Epithelial cell of proximal tubule (primary cell): ENCODE data around the gene PTPRG. TPM values are rescaled to one million over a fixed set of nuclear protein-coding genes. Genes with fewer than 3 reads are reported as not detected.

Experiments
- DNase-seq: peaks from one replicate; pipeline ENCODE4 v3.0.0-alpha.2; 2011; ENCODE audit warnings: low read depth
- H3K4me3 ChIP-seq: 2 replicates; pipeline ENCODE4 v1.5.1; 2011; ENCODE audit warnings: low read depth, mild to moderate bottlenecking, low read length
- CTCF ChIP-seq: conservative IDR thresholded peaks from 2 replicates; pipeline ENCODE4 v1.5.1; 2012; ENCODE audit warnings: low read depth, mild to moderate bottlenecking, low read length
- total RNA-seq: library from RNA; depleted of rRNA; stranded (reverse); fragments of >200 nt; gene quantifications from 2 replicates; pipeline ENCODE4 v1.2.3, GENCODE V29; 2015

The PTPRG gene
- total RNA-seq, 1 donor from 2014 or later, result 13.5 TPM

GRCh38 chr3:62128051-62128450, 566.7 kb downstream of the PTPRG start:
- no peak overlapping the region for H3K4me3 ChIP-seq
- DNase-seq, result no peak
- TF ChIP-seq CTCF, result no peak

- no peak for TF ChIP-seq CTCF
- DNase-seq, result no peak
- H3K4me3 ChIP-seq, result no peak overlapping the region
These were observed 567.3 kb downstream of the PTPRG start for GRCh38 chr3:62128681-62129080.

GRCh38 chr3:62131050-62131449, 569.7 kb downstream of the PTPRG start:
- no peak for DNase-seq
- TF ChIP-seq CTCF, result no peak
- H3K4me3 ChIP-seq, result no peak overlapping the region

- peak; percentile 54 for TF ChIP-seq CTCF
- H3K4me3 ChIP-seq, result no peak overlapping the region
- DNase-seq, result no peak
These were observed 570.2 kb downstream of the PTPRG start for GRCh38 chr3:62131620-62132019.

- DNase-seq, result no peak
- no peak for TF ChIP-seq CTCF
- no peak overlapping the region for H3K4me3 ChIP-seq
These were observed 570.7 kb downstream of the PTPRG start for GRCh38 chr3:62132027-62132602.

GRCh38 chr3:62133015-62133414, 571.6 kb downstream of the PTPRG start:
- no peak for DNase-seq
- no peak for TF ChIP-seq CTCF
- H3K4me3 ChIP-seq, result no peak overlapping the region

- no peak for DNase-seq
- no peak for TF ChIP-seq CTCF
- no peak overlapping the region for H3K4me3 ChIP-seq
These were observed 572.7 kb downstream of the PTPRG start for GRCh38 chr3:62134061-62134496.
